HG02970 (cell line): ENCODE data around the gene KRTAP10-11.
"Not testable (repeated sequence)": the region's sequence is repeated elsewhere in the genome, so short reads cannot be mapped to it uniquely, and the experiment has no call there.

ENCODE experiments used
- ATAC-seq: cut with Tn5 transposase; IDR thresholded peaks from one replicate; pipeline ENCODE4 v1.9.1; 2021; ENCODE audit warnings: mild to moderate bottlenecking, moderate library complexity, moderate number of reproducible peaks; ENCODE audit not compliant: unreplicated experiment, low FRiP score

Gene KRTAP10-11, protein sequence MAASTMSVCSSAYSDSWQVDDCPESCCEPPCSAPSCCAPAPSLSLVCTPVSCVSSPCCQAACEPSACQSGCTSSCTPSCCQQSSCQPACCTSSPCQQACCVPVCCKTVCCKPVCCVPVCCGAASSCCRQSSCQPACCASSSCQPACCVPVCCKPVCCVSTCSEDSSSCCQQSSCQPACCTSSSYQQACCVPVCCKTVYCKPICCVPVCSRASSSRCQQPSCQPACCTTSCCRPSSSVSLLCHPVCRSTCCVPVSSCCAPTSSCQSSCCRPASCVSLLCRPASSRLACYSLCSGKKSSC

DNA sequence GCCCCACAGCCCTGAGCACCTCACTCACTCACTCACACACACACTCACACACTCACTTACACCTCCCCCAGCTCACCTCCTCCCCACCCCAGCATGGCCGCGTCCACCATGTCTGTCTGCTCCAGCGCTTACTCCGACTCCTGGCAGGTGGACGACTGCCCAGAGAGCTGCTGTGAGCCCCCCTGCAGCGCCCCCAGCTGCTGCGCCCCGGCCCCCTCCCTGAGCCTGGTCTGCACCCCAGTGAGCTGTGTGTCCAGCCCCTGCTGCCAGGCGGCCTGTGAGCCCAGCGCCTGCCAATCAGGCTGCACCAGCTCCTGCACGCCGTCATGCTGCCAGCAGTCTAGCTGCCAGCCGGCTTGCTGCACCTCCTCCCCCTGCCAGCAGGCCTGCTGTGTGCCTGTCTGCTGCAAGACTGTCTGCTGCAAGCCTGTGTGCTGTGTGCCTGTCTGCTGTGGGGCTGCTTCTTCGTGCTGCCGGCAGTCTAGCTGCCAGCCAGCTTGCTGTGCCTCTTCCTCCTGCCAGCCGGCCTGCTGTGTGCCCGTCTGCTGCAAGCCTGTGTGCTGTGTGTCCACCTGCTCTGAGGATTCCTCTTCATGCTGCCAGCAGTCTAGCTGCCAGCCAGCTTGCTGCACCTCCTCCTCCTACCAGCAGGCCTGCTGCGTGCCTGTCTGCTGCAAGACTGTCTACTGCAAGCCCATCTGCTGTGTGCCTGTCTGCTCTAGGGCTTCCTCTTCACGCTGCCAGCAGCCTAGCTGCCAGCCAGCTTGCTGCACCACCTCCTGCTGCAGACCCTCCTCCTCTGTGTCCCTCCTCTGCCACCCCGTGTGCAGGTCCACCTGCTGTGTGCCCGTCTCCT, at the start of gene KRTAP10-11:
KRTAP10-11 (plus strand) TSS at position 49 of the 856 bp plus-strand sequence; CDS start at position 94, 45 bp downstream.
- ATAC-seq: not testable (repeated sequence)

DNA sequence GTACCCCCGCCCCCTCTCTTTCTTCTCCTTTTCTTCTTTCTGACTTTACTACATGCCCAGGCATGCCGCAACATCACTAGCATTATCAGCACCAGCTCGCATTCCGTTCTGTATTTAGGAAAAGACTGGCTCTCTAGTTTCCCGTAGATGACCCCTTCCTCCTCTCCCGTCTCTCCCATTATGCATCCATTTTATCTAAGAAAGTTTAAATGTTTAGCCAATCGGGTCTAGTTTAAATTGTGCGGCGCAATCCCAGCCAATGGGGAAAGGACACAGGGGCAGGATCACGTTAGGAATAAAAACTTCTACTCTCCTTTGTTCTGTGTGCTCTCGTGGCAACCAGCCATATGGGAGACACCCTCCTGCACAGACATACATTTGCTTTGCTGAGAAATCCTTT, 48.2 kb upstream of the KRTAP10-11 start:
- no peak for ATAC-seq

DNA sequence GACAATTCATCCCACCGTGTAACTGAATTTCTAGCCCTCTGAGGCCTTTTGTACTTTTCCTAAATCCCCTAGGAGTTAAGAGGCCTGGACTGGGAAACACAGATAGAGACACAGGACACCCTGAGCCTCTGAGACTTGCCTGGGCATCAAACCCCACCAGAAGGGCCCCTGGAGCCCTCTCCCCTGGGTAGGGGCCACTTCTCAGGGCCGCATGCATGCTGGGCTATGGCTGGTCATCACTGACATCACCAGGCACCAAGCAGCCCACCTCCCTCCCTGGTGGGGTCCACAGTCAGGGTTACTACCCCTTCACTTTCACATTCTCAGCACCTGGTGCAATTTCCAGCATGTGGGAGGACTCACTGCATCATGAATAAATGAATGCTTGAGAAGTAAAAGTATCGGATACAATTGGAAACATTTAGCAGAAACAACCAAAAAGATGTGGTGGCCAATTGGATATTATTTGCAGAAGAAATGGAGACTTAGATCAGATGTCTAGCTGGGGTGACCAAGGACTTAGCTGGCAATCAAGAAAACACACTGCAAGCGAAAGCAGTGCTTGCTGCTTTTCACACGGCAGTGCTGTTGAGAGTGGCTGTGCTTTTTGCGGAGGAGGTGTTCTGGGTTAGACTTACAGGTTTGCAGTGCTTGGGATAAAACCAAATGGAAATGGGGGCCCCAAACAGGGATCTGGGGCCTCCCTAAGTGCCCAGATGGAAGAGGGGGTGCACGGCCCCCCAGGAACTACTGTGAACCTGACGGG, 46.8 kb upstream of the KRTAP10-11 start:
- ATAC-seq: no peak

DNA sequence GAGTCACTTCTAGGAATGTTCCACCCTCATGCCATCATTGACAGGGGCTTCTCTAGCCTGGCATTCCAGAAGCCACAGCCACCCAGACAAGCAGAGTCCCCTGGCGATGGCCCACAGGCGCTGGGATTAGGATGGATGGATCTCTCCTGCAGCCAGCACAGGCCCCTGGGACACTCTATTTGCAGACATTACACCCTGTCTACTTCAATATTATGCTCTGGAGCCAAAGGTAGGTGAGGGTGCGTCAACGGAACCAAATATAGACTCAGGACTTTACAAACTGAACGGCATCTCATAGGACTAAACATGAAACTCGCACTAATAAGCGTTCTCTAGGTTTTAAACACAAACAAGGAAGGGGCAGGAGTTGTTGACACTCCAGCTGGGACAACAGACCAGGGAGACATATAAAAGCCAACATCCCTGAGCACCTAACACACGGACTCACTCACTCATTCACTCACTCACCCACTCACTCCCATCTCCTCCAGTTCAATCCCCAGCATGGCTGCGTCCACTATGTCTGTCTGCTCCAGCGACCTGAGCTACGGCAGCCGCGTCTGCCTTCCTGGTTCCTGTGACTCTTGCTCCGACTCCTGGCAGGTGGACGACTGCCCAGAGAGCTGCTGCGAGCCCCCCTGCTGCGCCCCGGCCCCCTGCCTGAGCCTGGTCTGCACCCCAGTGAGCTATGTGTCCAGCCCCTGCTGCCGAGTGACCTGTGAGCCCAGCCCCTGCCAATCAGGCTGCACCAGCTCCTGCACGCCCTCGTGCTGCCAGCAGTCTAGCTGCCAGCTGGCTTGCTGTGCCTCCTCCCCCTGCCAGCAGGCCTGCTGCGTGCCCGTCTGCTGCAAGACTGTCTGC, 45.9 kb upstream of the KRTAP10-11 start, which contains the start of gene KRTAP10-7:
KRTAP10-7 (plus strand) TSS at position 480 of the 861 bp plus-strand sequence; CDS start at position 505, 25 bp downstream.
- ATAC-seq: not testable (repeated sequence)

DNA sequence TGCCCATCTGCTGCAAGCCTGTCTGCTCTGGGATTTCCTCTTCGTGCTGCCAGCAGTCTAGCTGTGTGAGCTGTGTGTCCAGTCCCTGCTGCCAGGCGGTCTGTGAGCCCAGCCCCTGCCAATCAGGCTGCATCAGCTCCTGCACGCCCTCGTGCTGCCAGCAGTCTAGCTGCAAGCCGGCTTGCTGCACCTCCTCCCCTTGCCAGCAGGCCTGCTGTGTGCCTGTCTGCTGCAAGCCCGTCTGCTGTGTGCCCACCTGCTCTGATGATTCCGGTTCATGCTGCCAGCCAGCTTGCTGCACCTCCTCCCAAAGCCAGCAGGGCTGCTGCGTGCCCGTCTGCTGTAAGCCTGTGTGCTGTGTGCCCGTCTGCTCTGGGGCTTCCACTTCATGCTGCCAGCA, 45.1 kb upstream of the KRTAP10-11 start:
- not testable (repeated sequence) for ATAC-seq

DNA sequence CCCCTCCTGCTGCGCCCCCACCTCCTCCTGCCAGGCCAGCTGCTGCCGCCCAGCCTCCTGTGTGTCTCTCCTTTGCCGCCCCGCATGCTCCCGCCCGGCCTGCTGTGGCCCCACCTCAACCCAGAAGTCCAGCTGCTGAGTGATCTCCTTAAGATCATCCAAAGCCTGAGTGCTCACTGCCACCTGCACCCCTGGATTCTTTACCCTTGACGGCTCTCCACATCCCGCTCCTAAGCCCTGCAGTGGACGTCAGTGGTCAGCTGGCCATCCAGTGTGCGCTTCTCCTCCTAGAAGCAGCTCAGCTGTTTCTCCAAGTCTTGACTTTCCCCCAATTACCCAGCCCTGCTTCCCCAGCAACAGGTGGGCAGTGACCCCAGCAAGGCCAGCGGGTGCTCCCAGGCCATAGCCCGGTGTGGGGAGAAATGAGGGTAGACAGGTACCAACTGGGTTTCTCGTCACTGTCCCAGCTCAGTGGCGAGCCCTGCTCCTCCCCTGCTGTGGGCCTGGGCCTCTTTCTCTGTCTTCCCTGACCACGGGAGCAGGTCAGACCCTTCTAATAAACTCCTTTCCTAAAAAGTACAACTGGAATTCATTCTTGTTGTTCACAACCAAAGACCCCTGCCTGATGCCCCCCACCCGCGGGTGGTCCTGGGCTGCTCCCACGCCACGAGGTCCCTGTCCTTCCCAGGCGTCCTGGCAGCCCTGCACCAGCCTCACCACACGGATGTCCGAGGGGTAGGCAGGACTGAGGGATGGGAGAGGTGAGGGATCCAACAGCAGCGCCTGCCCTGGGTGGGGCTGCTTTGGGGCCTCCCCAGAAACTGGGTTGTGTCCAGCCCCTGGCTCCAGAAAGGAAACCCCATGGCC, 44.4 kb upstream of the KRTAP10-11 start:
- no peak for ATAC-seq

DNA sequence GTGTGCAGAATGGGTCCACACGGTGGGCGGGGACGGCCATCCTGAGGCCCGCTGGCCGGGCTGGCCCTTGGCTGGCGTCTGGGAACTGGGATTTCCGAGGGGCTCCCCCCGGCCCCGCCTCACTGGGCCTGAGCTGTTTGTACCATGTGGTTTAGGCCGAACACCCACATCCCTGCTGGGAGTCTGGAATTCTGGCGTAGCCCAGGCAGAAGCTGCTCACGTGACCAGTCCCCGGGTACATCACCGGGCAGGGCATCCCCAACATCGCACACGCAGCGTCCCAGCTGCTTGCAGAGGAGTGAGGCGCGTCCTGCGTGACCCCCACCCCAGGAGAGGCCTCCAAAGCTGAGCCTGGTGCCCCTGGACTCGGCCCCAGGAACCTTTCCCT, 43.8 kb upstream of the KRTAP10-11 start:
- no peak for ATAC-seq

DNA sequence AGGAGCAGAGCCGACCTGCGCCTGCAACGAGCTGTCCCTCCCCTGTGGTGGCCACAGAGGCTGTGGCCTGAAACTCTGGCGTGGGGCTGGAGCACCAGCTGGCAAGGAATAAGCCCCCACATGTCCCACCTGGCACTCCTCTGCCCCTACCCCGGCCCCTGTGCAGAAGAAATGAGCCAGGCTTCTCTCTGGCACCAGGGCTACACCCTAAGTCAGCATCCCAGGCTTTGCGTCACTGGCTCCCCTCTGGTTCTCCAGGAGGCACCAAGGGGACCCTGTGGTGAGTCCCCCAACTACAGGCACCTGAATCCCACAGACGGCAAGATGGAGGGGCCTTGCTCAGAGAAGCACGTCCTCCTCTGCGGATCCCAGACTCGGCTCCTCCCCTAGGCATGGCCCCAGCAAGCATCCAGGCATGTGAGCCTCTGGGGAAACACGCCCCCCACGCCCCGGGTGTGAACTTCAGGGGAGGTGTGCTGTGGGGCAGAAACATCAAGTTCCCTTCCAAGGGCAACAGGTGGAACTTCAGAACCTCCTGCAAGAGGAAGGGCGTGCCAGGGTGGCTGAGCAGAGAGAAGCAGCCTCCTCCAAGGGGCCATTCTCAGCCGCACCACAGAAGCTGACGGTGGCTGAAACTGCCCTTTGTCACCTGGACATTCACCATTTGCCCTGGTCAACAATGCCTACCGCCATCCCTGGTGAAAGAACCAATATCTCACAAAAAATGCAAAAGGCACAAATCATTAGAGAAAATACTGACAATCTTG, 42.9 kb upstream of the KRTAP10-11 start:
- no peak for ATAC-seq

DNA sequence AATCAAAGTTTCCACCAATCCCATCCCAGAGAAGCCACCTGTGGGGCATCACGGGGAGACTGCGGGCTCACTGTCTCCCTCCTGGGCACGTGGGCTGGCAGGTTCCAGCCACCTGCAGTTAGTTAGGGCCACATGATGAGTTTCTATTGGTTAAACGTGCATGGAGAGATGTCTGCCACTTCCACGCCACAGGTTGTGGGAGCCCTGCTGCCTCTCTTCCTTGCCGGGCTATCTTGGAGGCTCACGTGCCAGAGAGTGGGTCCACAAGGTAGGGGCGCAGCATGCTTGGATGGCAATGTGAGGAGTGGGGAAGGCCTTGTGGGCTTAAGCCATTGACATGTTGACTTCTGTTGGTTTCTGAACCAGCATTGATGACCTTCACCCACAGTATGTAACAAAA, 42.3 kb upstream of the KRTAP10-11 start:
- no peak for ATAC-seq

DNA sequence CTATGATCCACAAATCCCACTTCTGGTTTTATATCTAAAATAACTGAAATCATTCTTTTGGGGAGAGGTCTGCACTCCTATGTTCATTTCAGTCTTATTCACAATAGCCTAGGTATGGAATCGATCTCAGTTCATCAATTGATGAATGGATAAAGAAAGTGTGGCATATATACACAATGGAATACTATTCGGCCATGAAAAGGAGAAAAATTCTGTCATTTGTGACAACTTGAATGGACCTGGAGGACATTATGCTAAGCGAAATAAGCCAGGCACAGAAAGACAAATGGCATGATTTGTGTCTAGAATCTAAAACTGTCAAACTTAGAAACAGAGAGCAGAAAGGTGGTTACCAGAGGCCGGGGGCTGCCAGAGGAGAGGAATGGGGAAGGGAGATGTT, 39.7 kb upstream of the KRTAP10-11 start:
- no peak for ATAC-seq

DNA sequence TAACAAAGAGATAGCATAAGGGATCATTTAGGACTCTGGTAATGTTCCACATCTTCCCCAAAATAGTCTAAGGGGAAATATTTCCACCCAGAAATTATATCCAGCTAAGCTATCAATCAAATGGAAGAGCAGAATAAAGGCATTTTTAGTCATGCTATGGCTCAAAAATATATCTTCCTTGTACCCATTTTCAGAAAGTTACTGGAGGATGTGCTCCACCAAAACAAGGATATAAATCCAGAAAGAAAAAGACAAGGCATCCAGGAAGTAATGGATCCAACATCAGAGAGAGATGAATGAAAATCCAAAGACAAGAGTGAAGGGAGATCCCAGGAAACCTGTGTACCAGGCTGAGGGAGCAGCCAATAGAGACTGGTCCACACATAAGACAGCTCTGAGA, 37.0 kb upstream of the KRTAP10-11 start:
- ATAC-seq: no peak

DNA sequence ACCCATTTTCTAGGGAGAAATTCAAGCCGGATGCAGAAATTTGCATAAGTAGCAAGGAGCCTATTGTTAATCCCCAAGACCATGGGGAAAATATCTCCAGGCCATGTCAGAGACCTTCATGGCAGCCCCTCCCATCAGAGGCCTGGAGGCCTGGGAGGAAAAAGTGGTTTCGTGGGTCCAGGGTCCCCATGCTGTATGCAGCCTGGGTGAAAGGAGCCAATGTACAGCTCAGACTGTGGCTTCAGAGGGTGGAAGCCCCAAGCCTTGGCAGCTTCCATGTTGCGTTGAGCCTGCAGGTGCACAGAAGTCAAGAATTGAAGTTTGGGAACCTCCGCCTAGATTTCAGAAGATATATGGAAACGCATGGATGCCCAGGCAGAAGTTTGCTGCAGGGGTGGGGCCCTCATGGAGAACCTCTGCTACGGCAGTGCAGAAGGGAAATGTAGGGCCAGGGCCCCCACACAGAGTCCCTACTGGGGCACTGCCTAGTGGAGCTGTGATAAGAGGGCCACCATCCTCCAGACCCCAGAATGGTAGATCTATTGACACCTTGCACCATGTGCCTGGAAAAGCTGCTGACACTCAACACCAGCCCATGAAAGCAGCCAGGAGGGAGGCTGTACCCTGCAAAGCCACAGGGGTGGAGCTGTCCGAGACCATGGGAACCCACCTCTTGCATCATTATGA, 35.9 kb upstream of the KRTAP10-11 start:
- ATAC-seq: not testable (repeated sequence)

DNA sequence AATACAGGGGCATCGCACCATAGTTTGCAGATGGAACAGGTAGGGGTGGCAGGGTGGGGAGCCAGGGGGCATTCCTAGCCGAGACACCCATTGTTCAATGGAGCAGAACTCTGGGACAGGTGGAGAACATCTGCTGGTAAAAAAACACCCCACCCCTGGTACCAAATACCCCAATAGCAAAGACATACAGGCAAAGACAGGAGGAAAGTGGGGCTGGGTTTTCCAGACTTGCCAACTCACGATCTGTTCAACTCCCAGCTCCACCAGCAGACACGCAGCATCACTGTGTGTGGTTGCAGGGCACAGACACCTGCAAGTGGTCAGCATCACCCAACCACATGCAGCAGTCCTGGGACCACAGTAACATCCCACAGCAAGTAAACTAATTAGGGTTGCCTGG, 34.7 kb upstream of the KRTAP10-11 start:
- ATAC-seq: no peak

DNA sequence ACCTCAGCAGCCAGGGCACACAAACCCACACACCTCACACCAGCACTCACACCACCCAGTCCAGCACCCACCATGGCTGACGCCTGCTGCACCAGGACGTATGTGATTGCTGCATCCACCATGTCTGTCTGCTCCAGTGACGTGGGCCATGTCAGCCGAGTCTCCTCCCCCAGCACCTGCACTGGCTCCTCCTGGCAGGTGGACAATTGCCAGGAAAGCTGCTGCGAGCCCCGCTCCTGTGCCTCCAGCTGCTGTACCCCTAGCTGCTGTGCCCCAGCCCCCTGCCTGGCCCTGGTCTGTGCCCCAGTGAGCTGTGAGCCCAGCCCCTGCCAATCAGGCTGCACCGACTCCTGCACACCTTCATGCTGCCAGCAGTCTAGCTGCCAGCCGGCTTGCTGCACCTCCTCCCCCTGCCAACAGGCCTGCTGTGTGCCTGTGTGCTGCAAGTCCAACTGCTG, 34.2 kb upstream of the KRTAP10-11 start, which contains the start of gene KRTAP10-8:
KRTAP10-8 (plus strand) TSS at position 51 of the 458 bp plus-strand sequence; CDS start at position 73, 22 bp downstream.
- no peak for ATAC-seq

DNA sequence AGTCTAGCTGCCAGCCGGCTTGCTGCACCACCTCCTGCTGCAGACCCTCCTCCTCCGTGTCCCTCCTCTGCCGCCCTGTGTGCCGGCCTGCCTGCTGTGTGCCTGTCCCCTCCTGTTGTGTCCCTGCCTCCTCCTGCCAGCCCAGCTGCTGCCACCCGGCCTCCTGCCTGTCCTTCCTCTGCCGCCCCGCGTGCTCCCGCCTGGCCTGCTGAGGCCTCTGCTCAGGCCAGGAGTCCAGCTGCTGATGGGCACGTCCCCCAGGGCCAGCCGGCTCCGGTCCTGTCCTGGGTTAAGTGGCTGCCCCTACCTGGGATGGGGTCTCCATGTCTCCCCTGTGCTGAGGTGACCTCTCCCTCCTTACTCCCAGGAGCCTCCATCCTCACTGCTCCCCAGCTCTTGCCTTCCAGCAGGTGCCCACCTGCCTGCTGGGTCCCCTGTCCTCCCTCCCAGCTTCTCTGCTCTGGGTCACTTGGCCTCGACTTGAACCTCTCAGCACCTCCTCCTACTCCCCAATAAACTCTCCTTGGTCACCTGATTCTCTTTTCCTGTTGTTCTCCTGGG, 33.5 kb upstream of the KRTAP10-11 start:
- ATAC-seq: no peak

DNA sequence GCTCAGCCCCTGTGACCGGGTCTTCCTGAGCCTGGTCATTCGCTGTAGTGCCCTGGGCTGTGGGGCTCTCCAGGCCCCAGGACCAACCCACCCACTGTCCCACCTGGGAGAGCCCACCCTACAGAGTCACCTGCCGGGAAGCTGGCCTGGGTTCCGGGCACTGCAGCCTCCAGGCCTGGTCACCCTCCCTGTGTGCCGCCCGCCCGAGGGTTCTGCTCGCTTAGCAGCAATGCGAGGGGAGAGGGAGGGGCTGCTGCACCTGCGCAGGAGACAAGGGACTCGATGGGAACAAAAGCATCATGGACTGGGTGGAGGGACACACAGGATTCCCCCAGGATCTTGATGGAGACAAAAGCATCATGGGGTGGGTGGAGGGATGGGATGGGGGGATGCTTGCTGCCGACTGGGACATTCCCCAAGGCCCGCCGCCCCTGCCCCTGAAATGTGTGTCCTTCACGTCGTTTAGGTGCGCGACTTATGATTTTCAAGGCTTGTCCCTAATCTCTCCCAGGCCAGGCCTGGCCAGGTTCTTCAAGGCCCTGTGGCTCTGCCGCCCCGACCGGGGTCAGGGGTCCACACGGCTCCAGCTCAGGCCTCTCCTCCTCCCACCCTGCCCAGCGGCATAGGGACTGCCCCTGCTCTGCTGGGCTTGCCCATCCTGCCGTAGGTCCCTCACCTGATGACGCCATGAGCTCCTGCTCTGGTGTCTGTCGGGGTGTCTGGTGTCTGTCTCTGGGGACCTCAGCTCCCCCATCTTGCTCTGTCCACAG, 32.6 kb upstream of the KRTAP10-11 start:
- no peak for ATAC-seq
